ENCODE measurements around the gene NRCAM. TPM values are rescaled to one million over a fixed set of nuclear protein-coding genes. Genes with fewer than 3 reads are reported as not detected.

NRCAM gene
- total and polyA plus RNA-seq, 4 donors, result 0.17 to 3.2 (median 0.64) TPM

GRCh38 chr7:108358553-108358952 is 97.7 kb downstream of the NRCAM start:
- Histone ChIP-seq H3K4me3 (ENCODE audit: low read depth in 1 of 3, low read length in 3 of 3) (no peak overlapping the region), H3K36me3 (ENCODE audit: control insufficient read depth in 4 of 4, insufficient read depth in 3 of 4, low read depth in 1 of 4, low read length in 3 of 4) (no peaks in the 10 kb centered on the region), H3K27me3 (ENCODE audit: control insufficient read depth in 4 of 4, insufficient read depth in 4 of 4, low read length in 3 of 4) (no peaks in the 10 kb centered on the region), H3K27ac (ENCODE audit: low read depth in 1 of 2, low read length in 2 of 2) (no peak overlapping the region), H3K9me3 (ENCODE audit: control insufficient read depth in 4 of 4, low read length in 3 of 4) (no peaks in the 10 kb centered on the region), H3K4me1 (ENCODE audit: control insufficient read depth in 4 of 4, insufficient read depth in 4 of 4, low read length in 3 of 4) (peaks cover 0 to 8% (median 0%) of the 10 kb centered on the region in 4 donors), H3K9ac (ENCODE audit: low read depth in 1 of 2, low read length in 2 of 2) (no peak overlapping the region)
- WGBS, result 22% methylated on average over 4 of the region's 4 CpGs
- TF ChIP-seq JUND (IDR thresholded peaks at IDR 0.05), result peak; percentile 59 to 74
- TF ChIP-seq, protein P1, sequence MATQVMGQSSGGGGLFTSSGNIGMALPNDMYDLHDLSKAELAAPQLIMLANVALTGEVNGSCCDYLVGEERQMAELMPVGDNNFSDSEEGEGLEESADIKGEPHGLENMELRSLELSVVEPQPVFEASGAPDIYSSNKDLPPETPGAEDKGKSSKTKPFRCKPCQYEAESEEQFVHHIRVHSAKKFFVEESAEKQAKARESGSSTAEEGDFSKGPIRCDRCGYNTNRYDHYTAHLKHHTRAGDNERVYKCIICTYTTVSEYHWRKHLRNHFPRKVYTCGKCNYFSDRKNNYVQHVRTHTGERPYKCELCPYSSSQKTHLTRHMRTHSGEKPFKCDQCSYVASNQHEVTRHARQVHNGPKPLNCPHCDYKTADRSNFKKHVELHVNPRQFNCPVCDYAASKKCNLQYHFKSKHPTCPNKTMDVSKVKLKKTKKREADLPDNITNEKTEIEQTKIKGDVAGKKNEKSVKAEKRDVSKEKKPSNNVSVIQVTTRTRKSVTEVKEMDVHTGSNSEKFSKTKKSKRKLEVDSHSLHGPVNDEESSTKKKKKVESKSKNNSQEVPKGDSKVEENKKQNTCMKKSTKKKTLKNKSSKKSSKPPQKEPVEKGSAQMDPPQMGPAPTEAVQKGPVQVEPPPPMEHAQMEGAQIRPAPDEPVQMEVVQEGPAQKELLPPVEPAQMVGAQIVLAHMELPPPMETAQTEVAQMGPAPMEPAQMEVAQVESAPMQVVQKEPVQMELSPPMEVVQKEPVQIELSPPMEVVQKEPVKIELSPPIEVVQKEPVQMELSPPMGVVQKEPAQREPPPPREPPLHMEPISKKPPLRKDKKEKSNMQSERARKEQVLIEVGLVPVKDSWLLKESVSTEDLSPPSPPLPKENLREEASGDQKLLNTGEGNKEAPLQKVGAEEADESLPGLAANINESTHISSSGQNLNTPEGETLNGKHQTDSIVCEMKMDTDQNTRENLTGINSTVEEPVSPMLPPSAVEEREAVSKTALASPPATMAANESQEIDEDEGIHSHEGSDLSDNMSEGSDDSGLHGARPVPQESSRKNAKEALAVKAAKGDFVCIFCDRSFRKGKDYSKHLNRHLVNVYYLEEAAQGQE (IDR thresholded peaks at IDR 0.05), result peak; percentile 39
- TF ChIP-seq, protein P2, sequence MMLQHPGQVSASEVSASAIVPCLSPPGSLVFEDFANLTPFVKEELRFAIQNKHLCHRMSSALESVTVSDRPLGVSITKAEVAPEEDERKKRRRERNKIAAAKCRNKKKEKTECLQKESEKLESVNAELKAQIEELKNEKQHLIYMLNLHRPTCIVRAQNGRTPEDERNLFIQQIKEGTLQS (IDR thresholded peaks at IDR 0.05), result no peak
- TF ChIP-seq FOXA2 (IDR thresholded peaks at IDR 0.05), result peak; percentile 80
- TF ChIP-seq HNF4A (conservative IDR thresholded peaks at IDR 0.05), result peak; percentile 95 to 96
- no peak for TF ChIP-seq EGR1 (IDR thresholded peaks at IDR 0.05; ENCODE audit: low read depth in 2 of 2)
- peak; percentile 93 for TF ChIP-seq SP1 (IDR thresholded peaks at IDR 0.05)
- TF ChIP-seq, protein P3, sequence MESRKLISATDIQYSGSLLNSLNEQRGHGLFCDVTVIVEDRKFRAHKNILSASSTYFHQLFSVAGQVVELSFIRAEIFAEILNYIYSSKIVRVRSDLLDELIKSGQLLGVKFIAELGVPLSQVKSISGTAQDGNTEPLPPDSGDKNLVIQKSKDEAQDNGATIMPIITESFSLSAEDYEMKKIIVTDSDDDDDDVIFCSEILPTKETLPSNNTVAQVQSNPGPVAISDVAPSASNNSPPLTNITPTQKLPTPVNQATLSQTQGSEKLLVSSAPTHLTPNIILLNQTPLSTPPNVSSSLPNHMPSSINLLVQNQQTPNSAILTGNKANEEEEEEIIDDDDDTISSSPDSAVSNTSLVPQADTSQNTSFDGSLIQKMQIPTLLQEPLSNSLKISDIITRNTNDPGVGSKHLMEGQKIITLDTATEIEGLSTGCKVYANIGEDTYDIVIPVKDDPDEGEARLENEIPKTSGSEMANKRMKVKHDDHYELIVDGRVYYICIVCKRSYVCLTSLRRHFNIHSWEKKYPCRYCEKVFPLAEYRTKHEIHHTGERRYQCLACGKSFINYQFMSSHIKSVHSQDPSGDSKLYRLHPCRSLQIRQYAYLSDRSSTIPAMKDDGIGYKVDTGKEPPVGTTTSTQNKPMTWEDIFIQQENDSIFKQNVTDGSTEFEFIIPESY (IDR thresholded peaks at IDR 0.05), result no peak
- TF ChIP-seq CTCF (IDR thresholded peaks at IDR 0.05; ENCODE audit: low read depth, low read length, missing input control), result no peak
- peak; percentile 38 to 52 for TF ChIP-seq RAD21 (IDR thresholded peaks at IDR 0.05)
- TF ChIP-seq, protein P4, sequence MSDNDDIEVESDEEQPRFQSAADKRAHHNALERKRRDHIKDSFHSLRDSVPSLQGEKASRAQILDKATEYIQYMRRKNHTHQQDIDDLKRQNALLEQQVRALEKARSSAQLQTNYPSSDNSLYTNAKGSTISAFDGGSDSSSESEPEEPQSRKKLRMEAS (IDR thresholded peaks at IDR 0.05), result no peak
- peak; percentile 88 for TF ChIP-seq HNF4G (IDR thresholded peaks at IDR 0.05)
- no peak for TF ChIP-seq NR2F2 (IDR thresholded peaks at IDR 0.05)
- peak; percentile 40 to 61 for TF ChIP-seq RXRA (IDR thresholded peaks at IDR 0.05)
- TF ChIP-seq GABPA (IDR thresholded peaks at IDR 0.05 in 1 of 2, conservative IDR thresholded peaks at IDR 0.05 in 1 of 2), result no peak
- no peak for TF ChIP-seq TAF1 (conservative IDR thresholded peaks at IDR 0.05)
- peak; percentile 54 for TF ChIP-seq FOXA1 (IDR thresholded peaks at IDR 0.05)
- TF ChIP-seq YY1 (IDR thresholded peaks at IDR 0.05), result peak; percentile 34
- peak; percentile 39 for DNase-seq (ENCODE audit: low spot score)

Data from liver (tissue), 9 donors.